ENCODE results near the gene YWHAH.

Gene YWHAH

DNA sequence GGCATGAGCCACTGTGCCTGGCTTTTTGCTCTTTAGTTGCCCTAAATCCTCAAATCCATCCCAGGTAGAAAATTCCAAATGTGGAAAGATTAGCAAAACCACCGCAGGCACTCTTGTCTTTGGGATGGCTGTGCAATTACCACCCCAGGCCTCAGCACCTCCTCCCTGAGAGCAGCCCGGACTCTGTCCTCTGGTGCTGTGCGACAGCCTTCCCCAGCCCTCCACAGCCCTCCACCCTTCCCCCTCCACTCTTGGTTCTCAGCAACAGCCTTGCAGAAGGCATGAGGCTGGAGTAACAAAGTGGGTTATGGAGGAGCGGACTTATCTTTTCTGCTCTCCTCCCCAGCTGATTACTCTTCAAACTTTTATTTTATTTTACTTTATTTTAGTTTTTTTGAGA is 44.7 kb upstream of the YWHAH start:
- H3K4me3 ChIP-seq (replicated peaks; ENCODE audit: low read depth, low read length) = no peak overlapping the region
- TF ChIP-seq, protein P1, sequence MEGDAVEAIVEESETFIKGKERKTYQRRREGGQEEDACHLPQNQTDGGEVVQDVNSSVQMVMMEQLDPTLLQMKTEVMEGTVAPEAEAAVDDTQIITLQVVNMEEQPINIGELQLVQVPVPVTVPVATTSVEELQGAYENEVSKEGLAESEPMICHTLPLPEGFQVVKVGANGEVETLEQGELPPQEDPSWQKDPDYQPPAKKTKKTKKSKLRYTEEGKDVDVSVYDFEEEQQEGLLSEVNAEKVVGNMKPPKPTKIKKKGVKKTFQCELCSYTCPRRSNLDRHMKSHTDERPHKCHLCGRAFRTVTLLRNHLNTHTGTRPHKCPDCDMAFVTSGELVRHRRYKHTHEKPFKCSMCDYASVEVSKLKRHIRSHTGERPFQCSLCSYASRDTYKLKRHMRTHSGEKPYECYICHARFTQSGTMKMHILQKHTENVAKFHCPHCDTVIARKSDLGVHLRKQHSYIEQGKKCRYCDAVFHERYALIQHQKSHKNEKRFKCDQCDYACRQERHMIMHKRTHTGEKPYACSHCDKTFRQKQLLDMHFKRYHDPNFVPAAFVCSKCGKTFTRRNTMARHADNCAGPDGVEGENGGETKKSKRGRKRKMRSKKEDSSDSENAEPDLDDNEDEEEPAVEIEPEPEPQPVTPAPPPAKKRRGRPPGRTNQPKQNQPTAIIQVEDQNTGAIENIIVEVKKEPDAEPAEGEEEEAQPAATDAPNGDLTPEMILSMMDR (IDR thresholded peaks at IDR 0.05; ENCODE audit: insufficient read depth, low read length, poor library complexity, severe bottlenecking) = no peak
- H3K36me3 ChIP-seq (ENCODE audit: control insufficient read depth, insufficient read depth, low read length) = peaks cover 13% of the 10 kb centered on the region
- no peaks in the 10 kb centered on the region for H3K27me3 ChIP-seq (replicated peaks; ENCODE audit: control insufficient read depth, insufficient read depth, low read length)
- DNase-seq (ENCODE audit: extremely low read depth, insufficient read length) = no peak

DNA sequence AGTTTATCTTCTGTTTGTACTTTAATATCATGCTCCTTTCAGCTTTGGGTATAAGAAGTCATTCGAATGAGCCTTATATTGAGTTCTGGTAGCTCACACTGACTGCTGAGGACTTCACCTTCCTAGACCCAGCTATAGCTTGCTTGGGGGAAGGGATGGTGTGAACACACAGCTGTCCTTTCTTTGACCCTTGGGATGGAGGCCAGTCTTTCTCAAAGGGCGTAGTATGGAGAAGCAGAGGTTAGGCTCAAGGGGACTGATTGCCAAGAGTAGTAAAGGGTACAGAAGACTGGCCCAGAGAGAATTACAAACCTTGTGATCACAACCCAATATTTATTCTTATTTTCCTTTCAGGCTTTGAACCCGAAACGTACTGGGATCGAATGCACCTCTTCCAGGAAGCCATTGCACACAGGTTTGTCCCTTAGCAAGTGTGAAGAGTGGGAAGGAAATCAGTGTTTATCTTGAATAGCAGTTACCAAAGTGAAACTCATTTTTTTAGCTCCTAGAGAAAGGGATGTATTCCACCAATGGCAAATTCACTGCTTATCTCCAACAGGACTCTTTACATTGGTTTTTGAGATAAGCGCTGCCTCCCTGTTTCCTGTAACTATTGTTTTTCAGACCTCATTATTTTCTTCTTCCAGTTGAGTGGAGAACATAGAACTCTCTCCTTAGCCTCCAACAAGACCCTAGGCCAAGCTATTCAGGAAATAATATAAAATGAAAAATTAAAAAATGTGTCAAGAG is 42.8 kb upstream of the YWHAH start:
- TF ChIP-seq, protein P1 (IDR thresholded peaks at IDR 0.05; ENCODE audit: insufficient read depth, low read length, poor library complexity, severe bottlenecking) = no peak

DNA sequence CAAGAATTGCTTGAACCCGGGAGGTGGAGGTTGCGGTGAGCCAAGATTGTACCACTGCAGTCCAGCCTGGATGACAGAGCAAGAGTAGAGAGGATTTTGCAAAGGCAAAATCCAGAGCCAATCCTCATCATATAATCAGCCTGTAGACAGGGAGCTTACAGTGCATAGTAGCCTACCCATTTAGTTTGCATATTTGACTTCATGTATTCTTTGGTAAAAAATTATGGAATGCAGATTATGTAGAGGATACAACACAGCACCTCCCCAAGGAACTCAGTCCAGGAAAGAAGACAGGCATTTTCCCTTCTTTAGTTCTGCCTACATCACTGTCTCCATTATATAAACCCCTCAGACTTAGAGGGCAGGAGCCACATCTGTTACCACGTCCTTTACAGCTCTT is 39.7 kb upstream of the YWHAH start:
- H3K36me3 ChIP-seq (ENCODE audit: control insufficient read depth, insufficient read depth, low read length) = peaks cover 15% of the 10 kb centered on the region
- no peak for DNase-seq (ENCODE audit: extremely low read depth, insufficient read length)
- TF ChIP-seq, protein P1 (IDR thresholded peaks at IDR 0.05; ENCODE audit: insufficient read depth, low read length, poor library complexity, severe bottlenecking) = no peak
- no peak overlapping the region for H3K4me3 ChIP-seq (replicated peaks; ENCODE audit: low read depth, low read length)
- H3K27me3 ChIP-seq (replicated peaks; ENCODE audit: control insufficient read depth, insufficient read depth, low read length) = no peaks in the 10 kb centered on the region

More for the DNA sequence above, 42.8 kb upstream of the YWHAH start:
- no peak for DNase-seq (ENCODE audit: extremely low read depth, insufficient read length)
- no peak overlapping the region for H3K4me3 ChIP-seq (replicated peaks; ENCODE audit: low read depth, low read length)
- no peaks in the 10 kb centered on the region for H3K27me3 ChIP-seq (replicated peaks; ENCODE audit: control insufficient read depth, insufficient read depth, low read length)
- H3K36me3 ChIP-seq (ENCODE audit: control insufficient read depth, insufficient read depth, low read length) = peaks cover 11% of the 10 kb centered on the region

DNA sequence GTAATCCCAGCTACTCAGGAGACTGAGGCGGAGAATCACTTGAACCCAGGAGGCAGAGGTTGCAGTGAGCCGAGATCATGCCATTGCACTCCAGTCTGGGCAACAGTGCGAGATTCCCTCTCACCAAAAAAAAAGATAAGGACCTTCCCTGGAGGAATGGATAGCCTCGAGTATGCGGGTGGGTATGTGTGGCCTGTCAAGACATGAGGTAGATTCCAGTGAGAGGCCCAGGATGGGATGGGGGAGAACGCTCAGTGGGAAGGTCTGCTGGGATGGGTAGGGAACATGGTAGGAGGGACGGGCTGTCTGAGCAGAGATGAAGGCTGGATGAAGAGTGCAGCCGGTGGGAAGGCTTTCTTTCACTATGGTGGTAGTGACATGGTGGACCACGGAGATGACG is 39.0 kb upstream of the YWHAH start:
- TF ChIP-seq, protein P1 (IDR thresholded peaks at IDR 0.05; ENCODE audit: insufficient read depth, low read length, poor library complexity, severe bottlenecking) = no peak
- DNase-seq (ENCODE audit: extremely low read depth, insufficient read length) = no peak
- H3K36me3 ChIP-seq (ENCODE audit: control insufficient read depth, insufficient read depth, low read length) = peaks cover 15% of the 10 kb centered on the region
- no peak overlapping the region for H3K4me3 ChIP-seq (replicated peaks; ENCODE audit: low read depth, low read length)
- H3K27me3 ChIP-seq (replicated peaks; ENCODE audit: control insufficient read depth, insufficient read depth, low read length) = no peaks in the 10 kb centered on the region

DNA sequence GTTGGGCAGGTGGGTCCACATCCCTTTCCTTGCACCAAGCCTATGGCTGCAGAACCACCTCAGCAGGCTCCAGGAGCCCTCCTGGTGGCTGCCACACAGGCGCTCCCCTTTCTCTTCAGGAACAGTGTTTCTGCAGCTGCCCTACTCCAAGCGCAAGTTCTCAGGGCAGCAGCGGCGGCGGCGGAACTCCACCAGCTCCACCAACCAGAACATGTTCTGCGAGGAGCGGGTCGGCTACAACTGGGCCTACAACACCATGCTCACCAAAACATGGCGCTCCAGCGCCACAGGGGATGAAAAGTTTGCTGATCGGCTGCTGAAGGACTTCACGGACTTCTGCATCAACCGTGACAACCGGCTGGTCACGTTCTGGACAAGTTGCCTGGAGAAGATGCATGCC is 38.2 kb upstream of the YWHAH start:
- no peak overlapping the region for H3K4me3 ChIP-seq (replicated peaks; ENCODE audit: low read depth, low read length)
- TF ChIP-seq, protein P1 (IDR thresholded peaks at IDR 0.05; ENCODE audit: insufficient read depth, low read length, poor library complexity, severe bottlenecking) = no peak
- H3K27me3 ChIP-seq (replicated peaks; ENCODE audit: control insufficient read depth, insufficient read depth, low read length) = no peaks in the 10 kb centered on the region
- H3K36me3 ChIP-seq (ENCODE audit: control insufficient read depth, insufficient read depth, low read length) = peaks cover 15% of the 10 kb centered on the region
- no peak for DNase-seq (ENCODE audit: extremely low read depth, insufficient read length)

All from GM06990 (cell line).